Umbilical cord (tissue), 2 donors: Measurements from ENCODE around the gene EHBP1L1. TPM values are rescaled to one million over a fixed set of nuclear protein-coding genes. Genes with fewer than 3 reads are reported as not detected.
"Not testable (repeated sequence)": the region's sequence is repeated elsewhere in the genome, so short reads cannot be mapped to it uniquely, and the experiment has no call there.

Experiments
- DNase-seq: peaks from one replicate; pipeline ENCODE4 v3.0.0-alpha.2; 2015; ENCODE audit warnings: low spot score
- total RNA-seq: library from RNA; depleted of rRNA; stranded (reverse); fragments of >200 nt; gene quantifications from one replicate; pipeline ENCODE4 v1.2.3, GENCODE V29; 2014; ENCODE audit warnings: low replicate concordance; ENCODE audit not compliant: insufficient read depth

EHBP1L1 gene
- total RNA-seq, 1 donor from 2014 or later, result 91.0 TPM

DNA sequence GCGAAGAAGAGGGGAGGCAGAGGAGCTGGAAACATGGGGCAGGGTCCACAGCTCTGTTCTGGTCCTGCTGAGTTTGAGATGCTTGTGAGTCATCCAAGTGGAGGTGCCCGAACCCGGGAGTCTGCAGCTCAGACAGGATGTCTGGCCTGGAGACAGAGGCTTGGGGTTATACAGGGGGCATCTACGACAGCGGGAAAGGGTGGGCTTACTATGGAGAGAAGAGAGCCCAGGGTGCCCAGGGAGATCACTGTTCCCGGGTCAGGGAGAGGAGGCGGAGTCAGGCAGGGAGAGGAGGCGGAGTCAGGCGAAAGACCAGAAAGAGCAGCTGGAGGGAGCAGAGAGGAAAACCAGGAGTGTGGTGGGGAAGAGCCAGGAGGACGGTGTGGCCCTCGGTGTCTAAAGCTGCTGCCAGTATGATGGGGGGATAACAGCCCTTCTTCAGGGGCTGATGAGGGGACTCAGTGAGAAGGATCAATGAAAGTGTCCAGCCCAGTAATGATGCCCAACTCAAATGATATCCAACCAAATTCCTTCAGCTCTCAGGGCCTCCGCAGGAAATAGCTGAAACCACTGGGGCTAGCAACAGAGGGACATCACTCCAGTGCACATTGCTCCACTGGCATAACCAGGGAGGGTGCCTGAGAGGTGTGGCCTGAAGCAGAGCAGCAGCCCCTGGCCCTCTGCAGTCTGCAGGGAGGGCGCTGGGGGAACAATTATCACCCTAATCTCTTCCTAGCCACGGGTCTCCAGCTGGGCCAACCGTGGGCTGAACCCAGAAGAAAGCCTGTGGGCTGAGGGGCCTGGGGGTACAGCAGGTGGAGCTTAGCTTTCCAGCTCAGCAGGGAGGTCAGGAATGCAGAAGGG lies 15.1 kb upstream of the EHBP1L1 start:
- peak; percentile 80 for DNase-seq

DNA sequence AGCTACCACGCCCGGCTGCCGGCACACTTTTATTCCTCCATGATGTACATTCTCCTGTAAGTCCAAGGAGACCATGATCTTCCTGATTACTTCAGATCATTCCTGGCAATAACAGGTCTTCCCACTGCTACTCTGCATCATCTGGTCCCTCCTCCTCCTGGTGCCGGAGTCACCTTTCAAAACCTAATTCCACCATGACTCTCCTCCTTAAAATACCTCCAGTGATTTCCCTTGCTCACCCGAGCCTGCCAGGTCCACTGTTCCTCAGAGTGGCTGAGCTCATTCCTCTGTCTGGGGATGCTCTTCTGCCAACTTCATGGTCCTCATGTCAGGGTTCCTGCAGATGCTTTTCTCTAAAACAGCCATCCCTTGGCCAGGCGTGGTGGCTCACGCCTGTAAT lies 13.8 kb upstream of the EHBP1L1 start:
- DNase-seq, result no peak

DNA sequence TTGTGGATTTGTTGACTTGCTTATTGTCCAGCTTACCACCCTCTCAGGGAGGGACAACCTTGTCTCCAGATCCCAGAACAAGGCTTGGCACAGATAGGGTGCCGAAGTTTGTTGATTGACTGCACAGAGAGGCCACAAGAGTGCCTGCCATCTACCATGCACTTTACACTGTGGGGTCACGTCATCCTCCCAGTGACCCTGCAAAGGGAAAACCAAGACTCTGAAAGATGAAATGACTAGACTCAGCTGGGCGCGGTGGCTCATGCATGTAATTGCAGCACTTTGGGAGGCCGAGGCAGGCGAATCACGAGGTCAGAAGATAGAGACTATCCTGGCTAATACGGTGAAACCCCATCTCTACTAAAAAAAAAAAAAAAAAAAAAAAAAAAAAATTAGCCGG lies 13.1 kb upstream of the EHBP1L1 start:
- DNase-seq, result no peak

DNA sequence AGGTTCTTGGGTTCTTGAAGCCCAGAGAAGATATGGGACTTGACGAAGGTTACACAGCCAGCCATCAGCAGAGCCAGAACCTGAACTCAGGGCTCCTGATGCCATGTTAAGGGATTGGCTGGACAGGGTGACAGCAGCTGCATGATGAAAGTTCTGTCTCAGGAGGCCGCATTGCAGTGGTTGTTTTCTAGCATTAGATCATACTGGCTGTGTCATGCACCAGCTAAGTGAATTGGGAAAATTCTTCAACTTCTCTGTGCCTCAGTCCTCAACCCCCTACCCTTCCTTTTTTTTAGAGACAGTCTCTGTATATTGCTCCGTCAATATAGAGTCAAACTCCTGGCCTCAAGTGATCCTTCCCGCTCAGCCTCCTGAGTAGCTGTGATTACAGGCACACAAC lies 12.3 kb upstream of the EHBP1L1 start:
- no peak for DNase-seq

DNA sequence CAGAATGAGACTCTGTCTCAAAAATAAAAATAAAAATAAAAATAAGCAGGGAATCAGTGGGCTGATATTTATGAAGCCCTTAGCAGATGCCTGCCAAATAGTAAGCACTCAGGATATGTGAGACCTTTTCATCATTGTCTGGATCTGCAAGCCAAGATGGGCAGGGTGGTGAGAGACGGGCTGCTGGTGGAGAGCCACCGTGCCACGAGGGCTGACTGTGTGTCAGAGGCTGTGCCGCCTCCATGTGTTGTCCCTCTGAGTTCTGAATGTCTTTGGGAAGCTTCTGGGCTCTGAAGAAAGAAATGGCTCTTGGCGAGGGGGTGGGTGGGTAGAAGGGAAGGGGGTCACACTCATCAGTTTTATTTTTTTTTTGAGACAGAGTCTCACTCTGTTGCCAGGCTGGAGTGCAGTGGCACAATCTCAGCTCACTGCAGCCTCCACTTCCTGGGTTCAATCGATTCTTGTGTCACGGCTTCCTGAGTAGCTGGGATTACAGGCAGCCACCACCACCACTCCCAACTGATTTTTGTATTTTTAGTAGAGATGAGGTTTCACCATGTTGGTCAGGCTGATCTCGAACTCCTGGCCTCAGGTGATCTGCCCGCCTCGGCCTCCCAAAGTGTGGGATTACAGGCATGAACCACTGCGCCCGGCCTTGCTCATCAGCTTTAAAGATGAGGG lies 10.8 kb upstream of the EHBP1L1 start:
- not testable (repeated sequence) for DNase-seq

DNA sequence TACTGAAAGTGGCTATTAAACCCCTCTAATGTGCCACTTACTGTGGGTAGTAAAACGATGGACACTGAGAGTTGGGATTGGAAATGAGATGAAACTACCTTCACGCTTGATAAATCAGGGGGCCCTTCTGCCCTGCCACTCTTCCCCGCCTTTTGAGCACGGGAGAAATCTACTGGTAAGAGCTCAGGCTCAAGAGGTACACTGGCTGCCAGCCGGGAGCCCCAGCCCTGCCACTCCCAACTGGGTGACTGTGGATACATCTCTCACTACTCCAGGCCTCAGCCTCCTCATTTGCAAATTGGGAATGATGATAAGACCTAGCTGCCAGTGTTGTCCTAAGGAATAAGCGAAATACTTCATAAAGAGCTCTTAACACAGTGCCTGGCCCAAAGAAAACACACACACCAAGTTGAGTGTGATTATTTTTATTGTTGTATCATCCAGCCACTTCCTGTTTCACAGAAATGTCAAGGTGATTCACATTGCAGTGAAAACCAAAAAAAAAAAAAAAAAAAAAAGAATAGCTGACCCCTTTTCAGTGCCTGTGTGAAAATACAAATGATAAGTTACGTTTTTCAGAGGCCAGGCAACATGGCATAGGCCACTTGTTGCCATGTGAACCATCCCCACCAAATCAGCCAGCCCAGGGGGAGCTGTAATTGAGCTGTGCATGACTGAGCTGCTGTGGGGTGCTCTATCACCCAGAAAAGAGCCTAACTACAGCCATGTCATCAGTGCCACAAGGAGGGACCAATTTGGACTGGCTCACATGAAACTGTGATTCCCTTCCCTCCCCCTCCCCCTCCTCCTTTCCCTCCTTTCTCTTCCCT lies 10.0 kb upstream of the EHBP1L1 start:
- no peak for DNase-seq

DNA sequence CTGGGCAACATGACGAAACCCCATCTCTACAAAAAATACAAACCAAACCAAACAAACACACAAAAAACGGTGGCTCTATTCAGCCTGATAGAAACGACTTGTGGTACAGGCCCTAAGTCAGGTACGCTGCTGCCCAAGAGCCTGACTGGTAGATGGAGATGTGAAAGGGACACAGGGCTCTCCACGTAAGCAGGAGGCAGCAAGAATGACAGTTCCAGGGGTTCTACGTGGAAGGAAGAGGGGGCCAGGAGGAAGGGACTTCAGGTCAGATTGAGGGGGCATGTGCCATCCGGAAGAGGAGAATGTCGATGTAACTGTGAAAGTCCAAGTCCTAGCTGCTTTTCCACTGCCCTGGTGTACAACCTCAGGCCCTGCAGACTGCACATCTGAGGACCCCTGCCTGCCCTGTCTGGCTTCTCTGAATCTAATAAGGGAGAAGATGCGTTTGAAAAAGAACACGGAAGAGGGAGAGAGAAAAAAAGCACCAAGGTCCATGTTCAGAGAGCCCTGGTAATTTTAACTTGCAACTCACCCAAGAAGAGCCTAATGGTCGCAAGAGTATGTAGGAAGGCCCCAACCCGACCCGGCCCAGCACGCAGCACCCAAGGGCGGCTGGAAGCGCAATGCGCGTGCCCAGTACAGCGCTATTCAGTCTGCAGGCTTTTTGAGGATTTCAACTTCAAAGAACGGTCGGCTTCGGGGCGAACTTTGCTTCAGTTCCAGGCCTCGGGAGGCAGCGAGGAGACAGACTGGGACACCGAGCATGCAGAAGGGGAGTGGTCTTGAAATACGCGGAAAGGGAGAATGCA lies 6.5 kb upstream of the EHBP1L1 start:
- no peak for DNase-seq

DNA sequence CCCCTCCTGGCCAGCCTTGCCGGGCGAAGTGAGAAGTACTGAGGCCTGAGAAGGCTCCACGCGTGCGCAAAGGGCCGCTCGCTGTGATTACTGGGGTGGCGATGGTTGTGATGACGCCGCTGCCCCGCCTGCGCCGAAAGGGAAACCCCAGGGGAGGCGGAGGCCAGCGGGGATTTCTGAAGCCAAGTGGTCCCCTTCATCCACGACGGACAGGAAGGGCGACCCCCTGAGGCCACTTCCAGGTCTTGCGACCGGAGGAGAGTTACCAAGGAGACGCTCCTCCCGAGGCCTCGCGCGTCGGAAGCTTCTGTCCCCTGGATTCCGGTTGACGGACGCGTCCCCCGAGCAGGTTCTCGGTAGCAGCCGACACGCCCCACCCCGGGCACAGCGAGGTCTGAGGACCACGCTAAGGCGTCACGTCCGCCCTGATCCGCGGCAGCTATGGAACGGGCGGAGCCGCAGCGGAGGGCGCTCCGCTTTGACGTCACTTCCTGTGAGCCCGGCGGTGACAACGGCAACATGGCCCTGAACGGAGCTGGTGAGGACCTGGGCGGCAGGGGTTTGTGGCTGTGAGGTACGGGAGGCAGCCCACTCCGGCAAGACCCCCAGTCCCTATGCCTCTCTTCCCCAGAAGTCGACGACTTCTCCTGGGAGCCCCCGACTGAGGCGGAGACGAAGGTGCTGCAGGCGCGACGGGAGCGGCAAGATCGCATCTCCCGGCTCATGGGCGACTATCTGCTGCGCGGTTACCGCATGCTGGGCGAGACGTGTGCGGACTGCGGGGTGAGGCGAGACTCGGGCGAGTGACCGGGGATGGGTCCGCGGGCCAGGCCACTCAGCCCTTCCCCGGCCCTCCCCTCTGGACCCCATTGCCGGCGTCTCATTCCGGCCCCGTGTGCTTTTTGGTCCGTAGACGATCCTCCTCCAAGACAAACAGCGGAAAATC lies 5.6 kb upstream of the EHBP1L1 start, which contains the start of gene ZNRD2:
Gene ZNRD2 (plus strand): TSS at position 505 of the 946 bp plus-strand sequence. CDS start 15 bp downstream, at position 520.
- DNase-seq, result peak; percentile 99

DNA sequence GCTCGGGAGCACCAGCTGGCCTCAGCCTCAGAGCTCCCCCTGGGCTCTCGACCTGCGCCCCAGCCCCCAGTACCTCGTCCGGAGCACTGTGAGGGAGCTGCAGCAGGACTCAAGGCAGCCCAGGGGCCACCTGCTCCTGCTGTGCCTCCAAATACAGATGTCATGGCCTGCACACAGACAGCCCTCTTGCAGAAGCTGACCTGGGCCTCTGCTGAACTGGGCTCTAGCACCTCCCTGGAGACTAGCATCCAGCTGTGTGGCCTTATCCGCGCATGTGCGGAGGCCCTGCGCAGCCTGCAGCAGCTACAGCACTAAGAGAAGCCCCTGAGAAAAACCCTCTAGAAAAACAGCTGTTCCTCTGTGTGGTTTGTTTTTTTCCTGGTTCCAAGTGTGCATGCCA lies 4.4 kb upstream of the EHBP1L1 start:
- no peak for DNase-seq

DNA sequence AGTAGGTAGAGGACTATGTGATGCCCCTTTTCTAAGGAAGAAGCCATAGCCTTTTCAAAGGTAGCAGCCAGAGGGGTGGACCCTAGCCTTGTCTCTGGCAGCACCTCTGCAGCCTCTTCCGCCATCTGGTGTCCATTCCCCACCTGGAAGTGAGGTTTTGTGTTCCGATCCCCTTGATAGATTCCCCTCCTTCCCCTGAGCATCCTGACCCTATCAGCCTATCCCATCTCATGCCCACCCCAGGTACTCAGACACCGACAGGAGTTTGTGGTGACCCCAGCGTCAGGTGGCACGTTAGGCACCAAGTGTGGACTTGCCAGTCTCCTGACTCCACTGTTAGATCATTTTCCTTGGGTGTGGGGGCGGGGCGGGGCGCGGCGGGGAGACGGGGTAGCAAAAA lies 3.9 kb upstream of the EHBP1L1 start:
- DNase-seq, result no peak

DNA sequence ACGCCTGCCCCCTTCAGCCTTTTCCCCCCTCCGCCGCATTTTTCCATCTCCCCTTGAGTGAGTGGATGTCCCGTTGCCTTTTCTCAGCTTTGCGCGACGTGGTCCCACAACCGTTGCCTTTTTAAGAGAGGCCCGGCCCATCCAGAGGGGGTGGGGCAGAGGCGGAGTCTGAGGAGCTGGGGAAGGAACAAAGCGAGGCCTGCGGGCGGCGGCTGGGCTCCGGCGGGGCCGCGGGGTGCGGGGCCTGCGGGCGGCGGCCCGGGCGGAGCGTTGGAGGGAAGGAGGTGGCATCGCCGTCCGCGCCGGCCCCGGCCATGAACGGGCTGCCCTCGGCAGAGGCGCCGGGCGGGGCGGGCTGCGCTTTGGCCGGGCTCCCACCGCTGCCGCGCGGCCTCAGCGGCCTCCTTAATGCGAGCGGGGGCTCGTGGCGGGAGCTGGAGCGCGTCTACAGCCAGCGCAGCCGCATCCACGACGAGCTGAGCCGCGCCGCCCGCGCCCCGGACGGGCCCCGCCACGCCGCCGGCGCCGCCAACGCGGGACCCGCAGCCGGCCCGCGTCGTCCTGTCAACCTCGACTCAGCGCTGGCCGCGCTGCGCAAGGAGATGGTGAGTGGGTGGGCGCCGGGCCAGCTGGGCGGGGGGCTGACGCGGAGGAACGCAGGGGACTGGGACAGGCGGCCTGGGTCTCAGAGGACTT lies 3.3 kb upstream of the EHBP1L1 start, which contains the start of gene FAM89B:
Gene FAM89B (plus strand): TSS at position 183 of the 696 bp plus-strand sequence. CDS start 132 bp downstream, at position 315.
- DNase-seq, result peak; percentile 95

DNA sequence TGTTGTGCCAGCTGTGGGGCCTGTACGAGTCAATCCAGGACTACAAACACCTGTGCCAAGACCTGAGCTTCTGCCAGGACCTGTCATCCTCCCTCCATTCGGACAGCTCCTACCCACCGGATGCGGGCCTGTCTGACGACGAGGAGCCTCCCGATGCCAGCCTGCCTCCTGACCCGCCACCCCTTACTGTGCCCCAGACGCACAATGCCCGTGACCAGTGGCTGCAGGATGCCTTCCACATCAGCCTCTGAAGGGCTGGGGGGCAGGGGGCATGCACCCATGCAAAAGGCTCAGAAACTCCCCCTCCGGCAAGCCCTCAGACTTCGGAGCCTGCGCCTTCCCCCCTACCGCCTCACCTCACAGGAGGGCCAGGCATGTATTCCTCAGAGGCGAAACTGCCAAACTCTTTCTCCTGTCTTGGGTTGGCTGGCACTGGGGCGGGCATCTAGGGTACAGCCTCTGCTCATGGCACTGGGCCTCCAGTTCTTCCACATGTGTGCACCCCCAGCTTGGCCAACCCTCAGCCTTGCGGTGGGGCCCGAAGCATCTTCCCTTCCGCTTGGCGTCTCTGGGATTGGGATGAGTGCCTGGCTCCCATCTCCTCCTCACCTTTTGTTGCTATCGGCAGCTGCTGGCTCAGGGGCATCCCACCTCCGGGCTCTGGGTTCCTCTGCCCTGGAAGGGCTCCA lies 2.3 kb upstream of the EHBP1L1 start:
- no peak for DNase-seq

DNA sequence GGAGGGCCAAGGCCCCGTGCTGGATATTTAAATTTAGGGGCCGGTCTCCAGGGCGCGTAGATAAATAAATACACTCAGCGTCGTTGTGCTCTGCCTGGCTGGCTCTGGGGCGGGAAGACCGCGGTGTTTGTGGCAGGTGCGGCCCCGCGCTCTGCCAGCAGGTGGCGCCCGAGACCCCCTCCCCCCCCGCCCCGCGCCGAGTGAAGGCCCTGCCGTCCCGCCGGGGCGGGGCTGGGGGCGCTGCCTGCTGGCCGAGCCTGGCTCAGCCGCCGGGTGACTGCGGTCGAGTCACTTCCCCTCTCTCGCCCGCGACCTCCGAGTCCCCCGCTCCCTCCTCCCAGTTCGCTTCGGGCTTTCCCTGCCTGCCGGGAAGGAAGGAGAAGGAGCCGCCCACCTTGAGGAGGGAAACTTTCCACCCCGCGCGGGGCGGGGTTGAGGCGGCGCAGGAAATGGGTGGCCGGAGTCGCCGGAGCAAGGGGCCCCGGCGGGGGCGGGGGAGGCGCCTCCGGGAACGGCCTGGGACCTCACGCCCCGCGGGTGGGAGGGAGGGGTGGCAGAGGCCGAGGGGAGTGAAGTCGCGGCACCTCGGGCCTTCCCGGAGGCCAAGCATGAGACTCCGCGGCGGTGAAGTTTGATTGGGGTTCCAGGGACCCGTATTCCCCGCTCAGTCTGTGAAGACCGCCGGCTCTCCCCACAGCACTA lies 1.6 kb upstream of the EHBP1L1 start:
- DNase-seq, result peak; percentile 97

DNA sequence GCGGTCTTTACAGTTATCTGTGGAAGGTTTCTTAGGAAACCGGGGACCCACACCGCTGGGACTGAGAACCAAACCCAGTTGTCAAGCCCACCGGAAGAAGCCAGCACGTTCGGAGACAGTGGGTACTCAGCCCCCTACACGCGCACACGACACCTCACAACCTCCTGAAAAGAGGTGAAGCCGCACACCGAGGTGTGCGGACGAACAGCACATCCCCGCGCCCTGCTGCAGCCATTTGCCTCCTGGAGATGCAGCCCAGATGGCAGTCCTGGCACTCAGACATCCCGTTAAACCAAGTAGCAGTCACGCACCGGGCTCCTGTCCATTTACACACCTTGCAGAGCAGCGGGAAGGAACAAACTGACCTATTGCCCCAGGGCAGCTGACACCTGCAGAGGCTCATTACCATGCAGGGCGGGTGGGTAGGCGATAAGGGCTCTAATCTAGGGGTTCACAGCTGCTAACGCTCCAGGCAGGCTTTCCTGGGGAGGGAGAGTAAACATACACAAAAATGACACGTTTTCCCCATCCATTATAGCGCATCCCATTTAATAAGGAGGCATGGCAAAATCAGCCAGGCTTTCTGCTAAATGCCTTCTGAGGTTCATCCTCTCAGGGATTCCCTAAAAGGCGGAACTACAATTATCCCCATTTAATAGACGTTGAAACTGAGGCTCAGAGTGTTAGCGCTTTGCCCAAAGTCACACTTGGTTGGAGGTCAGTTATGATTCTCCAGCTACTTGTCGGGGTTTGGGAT lies 864 bp upstream of the EHBP1L1 start:
- DNase-seq, result no peak

DNA sequence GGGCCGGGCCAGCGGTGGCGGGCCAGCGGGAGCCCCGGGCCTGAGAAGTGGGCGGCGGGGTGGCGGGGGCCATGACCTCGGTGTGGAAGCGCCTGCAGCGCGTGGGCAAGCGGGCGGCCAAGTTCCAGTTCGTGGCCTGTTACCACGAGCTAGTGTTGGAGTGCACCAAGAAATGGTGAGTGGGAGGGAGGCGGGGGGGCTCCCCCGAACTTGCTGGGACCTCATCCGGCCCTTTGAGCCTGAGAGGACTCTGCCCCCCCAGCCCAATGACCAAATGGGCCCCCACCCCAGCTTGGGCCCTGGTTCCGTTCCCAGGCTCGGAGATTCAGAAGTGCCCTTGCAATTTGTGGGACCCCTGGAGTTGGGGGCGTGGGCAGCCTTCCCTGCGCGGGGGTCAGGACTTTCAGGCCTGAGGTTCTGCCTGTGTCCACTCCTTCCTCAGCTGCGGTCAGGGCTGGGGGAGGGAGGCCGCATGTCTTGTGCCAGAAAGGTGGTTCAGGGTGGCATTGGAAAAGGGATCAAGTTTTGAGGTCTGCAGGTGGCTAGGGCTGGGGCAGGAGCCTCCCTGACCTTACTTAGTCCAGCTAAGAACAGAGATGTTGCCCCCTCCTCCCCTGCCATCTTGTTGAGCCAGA lies 496 bp downstream of the EHBP1L1 start:
- no peak for DNase-seq

DNA sequence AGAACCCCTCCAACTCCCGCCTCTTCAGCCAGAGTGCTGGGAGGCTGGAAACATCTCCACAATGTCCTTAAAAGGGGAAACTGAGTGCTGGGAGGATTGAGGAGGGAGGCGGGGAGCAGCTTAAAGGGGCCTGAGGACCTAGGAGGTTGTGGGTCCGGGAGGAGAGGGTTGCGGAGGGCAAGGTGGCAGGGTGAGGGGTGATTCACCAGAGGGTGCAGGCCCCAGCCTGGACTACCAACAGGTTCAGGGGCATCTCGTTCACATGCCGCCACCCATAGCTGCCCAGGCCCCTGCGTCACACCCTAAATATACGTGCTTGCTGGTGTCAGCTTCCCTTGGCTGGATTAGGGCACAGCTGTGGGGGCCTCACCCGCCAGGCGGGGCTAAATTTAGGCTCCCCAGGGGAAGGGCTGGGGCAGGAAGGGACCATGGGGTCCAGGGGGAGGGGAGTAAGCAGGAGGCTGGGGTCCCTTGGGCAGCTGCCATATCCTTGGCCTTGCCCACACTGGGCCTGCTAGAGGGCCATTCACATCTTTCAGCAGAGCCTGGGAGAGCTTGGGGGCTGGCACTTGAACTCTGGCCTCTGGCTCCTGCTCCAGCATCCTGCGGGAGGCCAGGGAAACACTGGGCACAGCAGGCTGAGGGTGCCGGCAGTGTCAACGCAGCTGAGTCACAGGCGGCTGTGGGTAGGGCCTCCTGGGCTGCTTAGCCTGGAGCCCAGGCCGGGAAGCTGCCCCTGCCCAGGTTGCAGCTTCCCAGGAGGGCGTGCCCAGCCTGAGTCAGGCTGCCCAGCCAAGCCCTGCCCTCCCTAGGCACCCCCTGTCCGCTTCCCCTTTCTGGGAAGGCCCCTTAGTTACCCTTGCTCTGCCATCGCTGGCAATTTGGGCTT lies 1.3 kb downstream of the EHBP1L1 start:
- DNase-seq, result peak; percentile 64
